Suprapubic skin (tissue), 4 donors: Measurements from ENCODE around the gene TENT4A. TPM values are rescaled to one million over a fixed set of nuclear protein-coding genes. Genes with fewer than 3 reads are reported as not detected.

Source experiments
- DNase-seq, 2 donors: peaks; one replicate each; pipeline ENCODE4 v3.0.0-alpha.2; 2019; ENCODE audit warnings: low spot score in 2 of 2
- H3K27ac ChIP-seq: fragments of 200-600 bp; sonication (generic); one replicate; pipeline ENCODE4 v1.5.1; 2019
- H3K27me3 ChIP-seq: fragments of 200-600 bp; sonication (generic); one replicate; pipeline ENCODE4 v1.5.1; 2019
- H3K36me3 ChIP-seq: fragments of 200-600 bp; sonication (generic); one replicate; pipeline ENCODE4 v1.5.1; 2019
- H3K4me1 ChIP-seq: fragments of 200-600 bp; sonication (generic); one replicate; pipeline ENCODE4 v1.5.1; 2019
- H3K4me3 ChIP-seq: fragments of 200-600 bp; sonication (generic); one replicate; pipeline ENCODE4 v1.5.1; 2019; ENCODE audit warnings: mild to moderate bottlenecking
- H3K9me3 ChIP-seq: fragments of 200-600 bp; sonication (generic); one replicate; pipeline ENCODE4 v1.5.1; 2019
- EP300 ChIP-seq: sonication (generic); formaldehyde crosslinking; IDR thresholded peaks from one replicate; pipeline ENCODE4 v1.6.1; 2017; ENCODE audit warnings: antibody characterized with exemption
- POLR2A ChIP-seq, 2 donors: fragments of 450-650 bp; IDR thresholded peaks; one replicate each; pipeline ENCODE4 v1.6.1; 2017; ENCODE audit warnings: antibody characterized with exemption in 2 of 2, mild to moderate bottlenecking in 2 of 2, moderate library complexity in 2 of 2
- POLR2AphosphoS5 ChIP-seq, 3 donors: sonication (generic); formaldehyde crosslinking; IDR thresholded peaks; one replicate each; pipeline ENCODE4 v1.6.1; 2017; ENCODE audit warnings: antibody characterized with exemption in 3 of 3
- WGBS: methylation state at CpG from one replicate; pipeline ENCODE4 v1.1.5; 2018; 5-methylcytosine and 5-hydroxymethylcytosine counted together
- total RNA-seq, 4 donors: library from RNA; depleted of rRNA; stranded (reverse); fragments of >200 nt; gene quantifications; one replicate each; pipeline ENCODE4 v1.1.0, GENCODE V29; 2016
- TF ChIP-seq, protein P1 (sequence below), 2 donors: fragments of 200-600 bp in 1 of 2; fragments of 450-650 bp in 1 of 2; sonication (generic) in 1 of 2; IDR thresholded peaks; one replicate each; pipeline ENCODE4 v1.5.1; 2016 to 2019; ENCODE audit warnings: antibody characterized with exemption in 2 of 2, mild to moderate bottlenecking in 1 of 2, moderate library complexity in 1 of 2

TENT4A gene
- total RNA-seq, 4 donors from 2014 or later: 36.4 to 67.3 (median 42.4) TPM

GRCh38 chr5:6714226-6715041 lies 1.2 kb downstream of the TENT4A start:
- no peak for DNase-seq
- Histone ChIP-seq H3K27ac (peak overlapping the region; percentile 88), H3K4me1 (peaks cover 56% of the 10 kb centered on the region), H3K36me3 (no peaks in the 10 kb centered on the region), H3K9me3 (no peaks in the 10 kb centered on the region), H3K27me3 (no peaks in the 10 kb centered on the region), H3K4me3 (peak overlapping the region; percentile 82)
- TF ChIP-seq EP300 (no peak), POLR2AphosphoS5 (IDR thresholded peaks at IDR 0.05) (no peak), POLR2A (IDR thresholded peaks at IDR 0.05) (no peak)
- TF ChIP-seq, protein P1, sequence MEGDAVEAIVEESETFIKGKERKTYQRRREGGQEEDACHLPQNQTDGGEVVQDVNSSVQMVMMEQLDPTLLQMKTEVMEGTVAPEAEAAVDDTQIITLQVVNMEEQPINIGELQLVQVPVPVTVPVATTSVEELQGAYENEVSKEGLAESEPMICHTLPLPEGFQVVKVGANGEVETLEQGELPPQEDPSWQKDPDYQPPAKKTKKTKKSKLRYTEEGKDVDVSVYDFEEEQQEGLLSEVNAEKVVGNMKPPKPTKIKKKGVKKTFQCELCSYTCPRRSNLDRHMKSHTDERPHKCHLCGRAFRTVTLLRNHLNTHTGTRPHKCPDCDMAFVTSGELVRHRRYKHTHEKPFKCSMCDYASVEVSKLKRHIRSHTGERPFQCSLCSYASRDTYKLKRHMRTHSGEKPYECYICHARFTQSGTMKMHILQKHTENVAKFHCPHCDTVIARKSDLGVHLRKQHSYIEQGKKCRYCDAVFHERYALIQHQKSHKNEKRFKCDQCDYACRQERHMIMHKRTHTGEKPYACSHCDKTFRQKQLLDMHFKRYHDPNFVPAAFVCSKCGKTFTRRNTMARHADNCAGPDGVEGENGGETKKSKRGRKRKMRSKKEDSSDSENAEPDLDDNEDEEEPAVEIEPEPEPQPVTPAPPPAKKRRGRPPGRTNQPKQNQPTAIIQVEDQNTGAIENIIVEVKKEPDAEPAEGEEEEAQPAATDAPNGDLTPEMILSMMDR (IDR thresholded peaks at IDR 0.05): no peak
- WGBS: under 1% methylated on average over 29 of the region's 99 CpGs

DNA sequence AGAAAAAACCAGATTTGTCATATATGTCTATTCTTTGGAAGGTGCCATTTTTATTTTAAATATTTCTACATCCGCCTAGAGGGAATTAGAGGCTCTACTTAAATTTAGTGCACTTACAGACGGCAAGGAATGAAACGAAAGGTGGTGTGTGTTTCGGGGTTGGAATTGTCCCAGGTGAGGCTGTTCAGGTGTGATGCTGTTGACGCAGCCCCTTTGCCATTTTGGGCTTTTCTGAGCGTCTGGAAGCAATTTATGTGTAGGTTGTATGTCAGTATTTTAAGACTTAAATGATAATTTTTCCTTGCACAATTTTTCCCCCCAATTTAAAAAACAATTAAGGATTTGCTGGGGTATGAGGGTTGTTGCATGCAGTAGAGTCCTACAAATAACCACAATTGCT lies 2.0 kb downstream of the TENT4A start:
- DNase-seq: no peak
- peaks cover 64% of the 10 kb centered on the region for H3K4me1 ChIP-seq
- H3K27me3 ChIP-seq: no peaks in the 10 kb centered on the region
- H3K4me3 ChIP-seq: peak overlapping the region; percentile 82
- no peaks in the 10 kb centered on the region for H3K9me3 ChIP-seq
- WGBS: 37% methylated on average over 6 of the region's 6 CpGs
- no peak for TF ChIP-seq POLR2AphosphoS5 (IDR thresholded peaks at IDR 0.05)
- TF ChIP-seq, protein P1 (IDR thresholded peaks at IDR 0.05): no peak
- no peak for TF ChIP-seq EP300
- no peak for TF ChIP-seq POLR2A (IDR thresholded peaks at IDR 0.05)
- no peak overlapping the region for H3K27ac ChIP-seq
- H3K36me3 ChIP-seq: no peaks in the 10 kb centered on the region

DNA sequence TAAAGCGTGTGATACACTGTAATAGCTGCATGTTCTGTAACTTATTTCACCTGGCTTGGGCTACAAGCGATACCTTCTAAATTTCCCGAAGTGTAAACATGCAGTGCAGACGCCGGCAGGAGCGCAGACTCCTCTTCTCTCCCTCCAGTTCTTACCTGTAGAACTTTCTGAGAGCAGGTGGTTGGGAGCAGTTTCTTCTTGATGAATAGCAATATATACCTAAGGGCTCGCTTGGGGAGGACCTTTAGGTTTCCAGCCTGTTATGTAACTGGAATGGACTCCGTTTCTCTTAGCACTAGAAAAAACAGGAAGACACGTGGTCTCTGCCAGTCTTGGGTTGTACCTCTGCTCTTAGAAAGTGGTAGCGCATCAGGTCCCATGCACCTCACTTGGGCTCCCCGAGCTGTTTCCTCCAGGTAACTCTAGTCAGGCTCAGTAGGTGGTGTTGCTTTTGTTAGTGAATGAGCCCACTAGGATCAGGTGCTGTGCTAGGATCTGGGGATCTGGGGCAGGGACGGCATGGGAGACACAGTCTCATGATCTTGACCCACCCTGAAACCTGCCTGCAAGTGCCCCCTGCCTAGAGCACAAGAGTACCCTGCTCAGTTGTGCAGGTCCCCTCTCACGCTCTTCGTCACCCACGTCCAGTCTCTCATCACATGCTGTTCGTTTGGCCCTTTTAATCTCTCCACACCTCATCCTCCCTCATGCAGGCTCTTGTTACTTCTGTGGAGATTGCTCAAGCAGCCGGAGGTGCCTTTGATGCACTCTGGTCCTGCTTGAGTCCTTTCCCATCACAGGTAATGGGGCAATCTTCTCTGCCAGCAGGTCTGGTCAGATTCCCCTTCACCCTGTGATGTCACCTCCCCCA lies 2.8 kb downstream of the TENT4A start:
- Histone ChIP-seq H3K9me3 (no peaks in the 10 kb centered on the region), H3K36me3 (no peaks in the 10 kb centered on the region), H3K4me3 (peak overlapping the region; percentile 82), H3K27ac (no peak overlapping the region), H3K27me3 (no peaks in the 10 kb centered on the region), H3K4me1 (peaks cover 67% of the 10 kb centered on the region)
- DNase-seq: no peak
- TF ChIP-seq, protein P1 (IDR thresholded peaks at IDR 0.05): no peak
- TF ChIP-seq POLR2AphosphoS5 (IDR thresholded peaks at IDR 0.05) (no peak), POLR2A (IDR thresholded peaks at IDR 0.05) (no peak), EP300 (no peak)
- WGBS: 45% methylated on average over 17 of the region's 17 CpGs

- H3K27ac ChIP-seq: no peak overlapping the region
- H3K9me3 ChIP-seq: no peaks in the 10 kb centered on the region
- TF ChIP-seq, protein P1 (IDR thresholded peaks at IDR 0.05): no peak
- no peak for TF ChIP-seq EP300
- peak overlapping the region; percentile 82 for H3K4me3 ChIP-seq
- no peaks in the 10 kb centered on the region for H3K27me3 ChIP-seq
- DNase-seq: no peak
- H3K36me3 ChIP-seq: no peaks in the 10 kb centered on the region
- WGBS: 77% methylated on average over 4 of the region's 4 CpGs
- H3K4me1 ChIP-seq: peaks cover 72% of the 10 kb centered on the region
Observed at GRCh38 chr5:6716629-6717149, 3.5 kb downstream of the TENT4A start.

DNA sequence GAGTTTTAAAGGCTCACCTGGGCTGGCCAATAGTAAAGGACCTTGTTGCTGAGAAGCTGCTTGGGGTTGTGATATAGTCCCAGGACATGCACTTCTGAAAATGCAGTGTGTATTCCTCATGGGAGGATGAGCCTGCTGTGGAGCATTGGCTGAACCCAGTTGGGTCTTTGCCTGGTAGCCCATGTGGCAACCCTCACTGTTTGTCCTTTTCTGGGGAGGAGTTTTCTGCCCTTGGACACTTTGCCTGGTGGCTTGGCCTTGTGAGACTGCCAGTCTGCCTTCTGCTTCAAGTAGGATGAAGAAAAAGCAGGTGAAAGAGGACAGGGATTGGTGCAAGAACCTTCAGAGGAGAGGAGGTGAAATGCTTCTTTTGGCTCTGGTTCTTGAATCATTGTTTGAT lies 4.0 kb downstream of the TENT4A start:
- Histone ChIP-seq H3K27ac (no peak overlapping the region), H3K4me3 (peak overlapping the region; percentile 82), H3K4me1 (peaks cover 72% of the 10 kb centered on the region), H3K27me3 (no peaks in the 10 kb centered on the region), H3K9me3 (no peaks in the 10 kb centered on the region), H3K36me3 (no peaks in the 10 kb centered on the region)
- DNase-seq: no peak
- TF ChIP-seq EP300 (no peak), POLR2AphosphoS5 (IDR thresholded peaks at IDR 0.05) (no peak), POLR2A (IDR thresholded peaks at IDR 0.05) (no peak)
- TF ChIP-seq, protein P1 (IDR thresholded peaks at IDR 0.05): no peak
